Fibroblast of lung (primary cell): ENCODE measurements around the gene NDFIP2. TPM values are rescaled to one million over a fixed set of nuclear protein-coding genes. Genes with fewer than 3 reads are reported as not detected.

Experiments used
- DNase-seq, 2 donors: peaks; one replicate each; pipeline versions ENCODE4 v3.0.0 to v3.0.0-alpha.2; 2010; ENCODE audit warnings: low read depth in 2 of 2
- H2AFZ ChIP-seq: 2 replicates; pipeline ENCODE4 v1.5.1; 2012; ENCODE audit warnings: low read length, control low read depth, inconsistent platforms
- H3K27ac ChIP-seq: 2 replicates; pipeline ENCODE4 v1.5.1; 2011; ENCODE audit warnings: low read length, control low read depth; ENCODE audit not compliant: insufficient read depth
- H3K27me3 ChIP-seq: 2 replicates; pipeline ENCODE4 v1.5.1; 2011; ENCODE audit warnings: mild to moderate bottlenecking, low read length; ENCODE audit not compliant: control insufficient read depth, insufficient read depth
- H3K36me3 ChIP-seq: 2 replicates; pipeline ENCODE4 v1.5.1; 2011; ENCODE audit warnings: low read length; ENCODE audit not compliant: control insufficient read depth, insufficient read depth
- H3K4me1 ChIP-seq: 2 replicates; pipeline ENCODE4 v1.5.1; 2011; ENCODE audit warnings: low read length; ENCODE audit not compliant: control insufficient read depth, insufficient read depth; ENCODE audit errors: extremely low read depth
- H3K4me2 ChIP-seq: 2 replicates; pipeline ENCODE4 v1.5.1; 2011; ENCODE audit warnings: low read length, control low read depth; ENCODE audit not compliant: insufficient read depth; ENCODE audit errors: extremely low read depth
- H3K4me3 ChIP-seq, 4 experiments: fragments of 200-600 bp in 1 of 4; sonication (generic) in 1 of 4; replicated peaks in 1 of 4; 2 replicates each; pipeline ENCODE4 v1.5.1; 2011 to 2016; ENCODE audit warnings: low read length in 4 of 4, low read depth in 3 of 4, mild to moderate bottlenecking in 3 of 4, control low read depth in 2 of 4, inconsistent platforms in 1 of 4, mixed read lengths in 1 of 4; ENCODE audit not compliant: insufficient read depth in 1 of 4; ENCODE audit errors: control extremely low read depth in 1 of 4
- H3K79me2 ChIP-seq: 2 replicates; pipeline ENCODE4 v1.5.1; 2012; ENCODE audit warnings: mild to moderate bottlenecking, low read length, inconsistent platforms; ENCODE audit not compliant: control insufficient read depth, insufficient read depth
- H3K9ac ChIP-seq: 2 replicates; pipeline ENCODE4 v1.5.1; 2011; ENCODE audit warnings: mild to moderate bottlenecking, low read length, control low read depth; ENCODE audit not compliant: insufficient read depth
- H3K9me3 ChIP-seq: 2 replicates; pipeline ENCODE4 v1.5.1; 2012; ENCODE audit warnings: low read depth, low read length; ENCODE audit not compliant: control insufficient read depth, insufficient read depth
- H4K20me1 ChIP-seq: 2 replicates; pipeline ENCODE4 v1.5.1; 2011; ENCODE audit warnings: low read length; ENCODE audit not compliant: control insufficient read depth, insufficient read depth; ENCODE audit errors: extremely low read depth
- CTCF ChIP-seq, 2 donors: IDR thresholded peaks in 1 of 2; conservative IDR thresholded peaks in 1 of 2; 1 replicate in 1 of 2; 2 replicates in 1 of 2; pipeline ENCODE4 v1.5.1; 2011 to 2012; ENCODE audit warnings: low read length in 2 of 2, control low read depth in 1 of 2, inconsistent platforms in 1 of 2, low read depth in 1 of 2, mild to moderate bottlenecking in 1 of 2
- EZH2 ChIP-seq: IDR thresholded peaks from 2 replicates; pipeline ENCODE4 v1.5.1; 2012; ENCODE audit warnings: low read length, control low read depth, mild to moderate bottlenecking; ENCODE audit errors: missing control alignments
- polyA plus RNA-seq, 2 donors: library from polyadenylated mRNA; depleted of rRNA in 1 of 2; stranded (reverse) in 1 of 2; unstranded in 1 of 2; fragments of >200 nt; gene quantifications; 2 replicates each; pipeline ENCODE4 v1.2.1, GENCODE V29; 2011 to 2012; ENCODE audit warnings: missing spikeins in 1 of 2
- total RNA-seq: library from RNA; depleted of rRNA; stranded (reverse); fragments of >200 nt; gene quantifications from 2 replicates; pipeline ENCODE4 v1.2.1, GENCODE V29; 2014

Gene NDFIP2
- total and polyA plus RNA-seq, 2 donors (not counting 1 experiment from before 2014, with no cell fraction given) = 39.1 to 46.4 TPM

- no peaks in the 10 kb centered on the region for H3K9me3 ChIP-seq
- no peak overlapping the region for H3K9ac ChIP-seq
- no peak overlapping the region for H3K27ac ChIP-seq
- no peaks in the 10 kb centered on the region for H4K20me1 ChIP-seq
- H3K4me2 ChIP-seq = no peak overlapping the region
- no peaks in the 10 kb centered on the region for H3K79me2 ChIP-seq
- H3K27me3 ChIP-seq = no peaks in the 10 kb centered on the region
- no peak for DNase-seq
- no peak overlapping the region for H3K4me3 ChIP-seq
- no peaks in the 10 kb centered on the region for H3K4me1 ChIP-seq
- H2AFZ ChIP-seq = no peak overlapping the region
- no peaks in the 10 kb centered on the region for H3K36me3 ChIP-seq
- TF ChIP-seq EZH2 (no peak), CTCF (conservative IDR thresholded peaks at IDR 0.05 in 1 of 2, IDR thresholded peaks at IDR 0.05 in 1 of 2; ENCODE audit: low read depth in 1 of 2, low read length in 2 of 2) (no peak)
Measured at GRCh38 chr13:79468819-79469218, 12.1 kb upstream of the NDFIP2 start.

GRCh38 chr13:79469608-79470007 lies 11.3 kb upstream of the NDFIP2 start:
- Histone ChIP-seq H3K27ac (no peak overlapping the region), H3K4me3 (no peak overlapping the region), H3K36me3 (no peaks in the 10 kb centered on the region), H4K20me1 (no peaks in the 10 kb centered on the region), H3K4me2 (no peak overlapping the region), H3K9me3 (no peaks in the 10 kb centered on the region), H2AFZ (no peak overlapping the region), H3K27me3 (no peaks in the 10 kb centered on the region), H3K9ac (no peak overlapping the region), H3K79me2 (no peaks in the 10 kb centered on the region), H3K4me1 (no peaks in the 10 kb centered on the region)
- TF ChIP-seq EZH2 (no peak), CTCF (conservative IDR thresholded peaks at IDR 0.05 in 1 of 2, IDR thresholded peaks at IDR 0.05 in 1 of 2; ENCODE audit: low read depth in 1 of 2, low read length in 2 of 2) (no peak)
- no peak for DNase-seq

GRCh38 chr13:79470666-79471065 lies 10.3 kb upstream of the NDFIP2 start:
- H3K27me3 ChIP-seq = no peaks in the 10 kb centered on the region
- H3K79me2 ChIP-seq = no peaks in the 10 kb centered on the region
- H3K4me2 ChIP-seq = no peak overlapping the region
- H3K9me3 ChIP-seq = no peaks in the 10 kb centered on the region
- H3K9ac ChIP-seq = no peak overlapping the region
- no peak for DNase-seq
- H4K20me1 ChIP-seq = no peaks in the 10 kb centered on the region
- H3K4me3 ChIP-seq = no peak overlapping the region
- H3K36me3 ChIP-seq = no peaks in the 10 kb centered on the region
- H3K4me1 ChIP-seq = no peaks in the 10 kb centered on the region
- TF ChIP-seq EZH2 (no peak), CTCF (conservative IDR thresholded peaks at IDR 0.05 in 1 of 2, IDR thresholded peaks at IDR 0.05 in 1 of 2; ENCODE audit: low read depth in 1 of 2, low read length in 2 of 2) (no peak)
- no peak overlapping the region for H2AFZ ChIP-seq
- no peak overlapping the region for H3K27ac ChIP-seq
